Smooth muscle cell (in vitro differentiated cells): Measurements from ENCODE around the gene CDH10. TPM values are rescaled to one million over a fixed set of nuclear protein-coding genes. Genes with fewer than 3 reads are reported as not detected.

Experiments
- DNase-seq: peaks from one replicate; lab custom pipeline; 2025; ENCODE audit not compliant: unreplicated experiment; lab: John Stamatoyannopoulos, UW
- H2AFZ ChIP-seq: fragments of 200-600 bp; sonication (generic); 2 replicates; pipeline ENCODE4 v1.6.0; 2016; ENCODE audit warnings: antibody characterized with exemption, low read depth, mild to moderate bottlenecking
- H3F3A ChIP-seq: fragments of 200-600 bp; sonication (generic); 2 replicates; pipeline ENCODE4 v1.6.0; 2017; ENCODE audit warnings: antibody characterized with exemption, low read depth
- H3K27ac ChIP-seq: fragments of 200-600 bp; sonication (generic); 2 replicates; pipeline ENCODE4 v1.5.1; 2016; ENCODE audit warnings: low read depth, mild to moderate bottlenecking
- H3K27me3 ChIP-seq: fragments of 200-600 bp; sonication (generic); 2 replicates; pipeline ENCODE4 v1.6.1; 2016; ENCODE audit warnings: low read depth, mild to moderate bottlenecking
- H3K36me3 ChIP-seq: fragments of 200-600 bp; sonication (generic); 2 replicates; pipeline ENCODE4 v1.5.1; 2016; ENCODE audit warnings: low read depth
- H3K4me1 ChIP-seq: fragments of 200-600 bp; sonication (generic); 2 replicates; pipeline ENCODE4 v1.5.1; 2016; ENCODE audit warnings: low read depth
- H3K4me2 ChIP-seq: fragments of 200-600 bp; sonication (generic); 2 replicates; pipeline ENCODE4 v1.6.0; 2016; ENCODE audit warnings: mild to moderate bottlenecking
- H3K4me3 ChIP-seq: fragments of 200-600 bp; sonication (generic); 2 replicates; pipeline ENCODE4 v1.5.1; 2016; ENCODE audit warnings: mild to moderate bottlenecking
- H3K79me2 ChIP-seq: fragments of 200-600 bp; sonication (generic); 2 replicates; pipeline ENCODE4 v1.6.0; 2016; ENCODE audit warnings: low read depth, mild to moderate bottlenecking
- H3K9ac ChIP-seq: fragments of 200-600 bp; sonication (generic); 2 replicates; pipeline ENCODE4 v1.6.0; 2016; ENCODE audit warnings: low read depth
- H3K9me3 ChIP-seq: fragments of 200-600 bp; sonication (generic); replicated peaks from 2 replicates; pipeline ENCODE4 v1.5.1; 2016; ENCODE audit warnings: low read depth
- H4K20me1 ChIP-seq: fragments of 200-600 bp; sonication (generic); 2 replicates; pipeline ENCODE4 v1.6.0; 2016; ENCODE audit warnings: low read depth
- CTCF ChIP-seq: fragments of 200-600 bp; sonication (generic); IDR thresholded peaks from 2 replicates; pipeline ENCODE4 v1.5.1; 2017; ENCODE audit warnings: borderline replicate concordance, mild to moderate bottlenecking, antibody characterized with exemption; ENCODE audit not compliant: insufficient read depth, poor library complexity, severe bottlenecking
- WGBS: methylation state at CpG from one replicate; pipeline ENCODE4 v1.1.7; 2016; ENCODE audit warnings: low lambda C conversion rate; 5-methylcytosine and 5-hydroxymethylcytosine counted together
- polyA plus RNA-seq: library from polyadenylated mRNA; unstranded; fragments of >200 nt; fragmentation: Nextera tagmentation; extraction: Ambion mirVana; gene quantifications from 2 replicates; pipeline ENCODE4 v1.2.1, GENCODE V29; 2016
- total RNA-seq: library from RNA; depleted of rRNA; stranded (reverse); fragments of >200 nt; gene quantifications from 2 replicates; pipeline ENCODE4 v1.2.3, GENCODE V29; 2014

CDH10 gene
- total and polyA plus RNA-seq, 2 experiments from 2014 or later, result 0.66 to 2.2 TPM

- Histone ChIP-seq H3K4me2 (no peak overlapping the region), H3K4me3 (no peak overlapping the region), H3K79me2 (no peaks in the 10 kb centered on the region), H3K27me3 (no peaks in the 10 kb centered on the region), H3K27ac (no peak overlapping the region), H3K4me1 (no peaks in the 10 kb centered on the region), H2AFZ (no peak overlapping the region), H3K36me3 (no peaks in the 10 kb centered on the region), H3K9ac (no peak overlapping the region), H4K20me1 (no peaks in the 10 kb centered on the region), H3K9me3 (no peaks in the 10 kb centered on the region), H3F3A (no peaks in the 10 kb centered on the region)
- DNase-seq, result no peak
- 96% methylated on average over 1 of the region's 1 CpG for WGBS
- no peak for TF ChIP-seq CTCF
Observed at GRCh38 chr5:24538346-24538745, 106.4 kb downstream of the CDH10 start.

- no peaks in the 10 kb centered on the region for H3K79me2 ChIP-seq
- WGBS, result 90% methylated on average over 2 of the region's 2 CpGs
- H4K20me1 ChIP-seq, result no peaks in the 10 kb centered on the region
- TF ChIP-seq CTCF, result no peak
- H3F3A ChIP-seq, result no peaks in the 10 kb centered on the region
- no peak overlapping the region for H2AFZ ChIP-seq
- H3K4me3 ChIP-seq, result no peak overlapping the region
- no peak overlapping the region for H3K4me2 ChIP-seq
- no peaks in the 10 kb centered on the region for H3K27me3 ChIP-seq
- no peaks in the 10 kb centered on the region for H3K9me3 ChIP-seq
- no peak overlapping the region for H3K27ac ChIP-seq
- H3K9ac ChIP-seq, result no peak overlapping the region
- DNase-seq, result no peak
- H3K4me1 ChIP-seq, result no peaks in the 10 kb centered on the region
- H3K36me3 ChIP-seq, result no peaks in the 10 kb centered on the region
Observed at GRCh38 chr5:24535646-24536045, 109.1 kb downstream of the CDH10 start.

- no peak for TF ChIP-seq CTCF
- H4K20me1 ChIP-seq, result no peaks in the 10 kb centered on the region
- no peaks in the 10 kb centered on the region for H3K27me3 ChIP-seq
- H3K4me1 ChIP-seq, result no peaks in the 10 kb centered on the region
- no peaks in the 10 kb centered on the region for H3K36me3 ChIP-seq
- WGBS, result 97% methylated on average over 1 of the region's 1 CpG
- no peak overlapping the region for H2AFZ ChIP-seq
- H3K27ac ChIP-seq, result no peak overlapping the region
- no peak overlapping the region for H3K4me2 ChIP-seq
- H3K9ac ChIP-seq, result no peak overlapping the region
- H3K79me2 ChIP-seq, result no peaks in the 10 kb centered on the region
- H3K4me3 ChIP-seq, result no peak overlapping the region
- DNase-seq, result no peak
- no peaks in the 10 kb centered on the region for H3F3A ChIP-seq
- no peaks in the 10 kb centered on the region for H3K9me3 ChIP-seq
Observed at GRCh38 chr5:24530906-24531305, 113.9 kb downstream of the CDH10 start.

- no peak for DNase-seq
- 82% methylated on average over 7 of the region's 7 CpGs for WGBS
- no peak for TF ChIP-seq CTCF
- H3K9ac ChIP-seq, result no peak overlapping the region
- H2AFZ ChIP-seq, result no peak overlapping the region
- H3K27ac ChIP-seq, result no peak overlapping the region
- H3K4me2 ChIP-seq, result no peak overlapping the region
- no peaks in the 10 kb centered on the region for H3K4me1 ChIP-seq
- no peaks in the 10 kb centered on the region for H4K20me1 ChIP-seq
- H3K79me2 ChIP-seq, result no peaks in the 10 kb centered on the region
- H3K9me3 ChIP-seq, result no peaks in the 10 kb centered on the region
- no peaks in the 10 kb centered on the region for H3F3A ChIP-seq
- no peak overlapping the region for H3K4me3 ChIP-seq
- H3K27me3 ChIP-seq, result no peaks in the 10 kb centered on the region
- no peaks in the 10 kb centered on the region for H3K36me3 ChIP-seq
Observed at GRCh38 chr5:24525414-24525813, 119.4 kb downstream of the CDH10 start.
